ENCODE results near the gene HPDL.

Gene HPDL

GRCh38 chr1:45319761-45320160 is 6.9 kb upstream of the HPDL start:
- ChIA-PET CTCF (no interaction called here), POLR2A (ENCODE audit: low non-redundant PET) (no interaction called here)
- H3K27ac ChIP-seq: no peak overlapping the region
- no peak for DNase-seq (ENCODE audit: low spot score)
- TF ChIP-seq CTCF (conservative IDR thresholded peaks at IDR 0.05; ENCODE audit: low read depth): no peak

DNA sequence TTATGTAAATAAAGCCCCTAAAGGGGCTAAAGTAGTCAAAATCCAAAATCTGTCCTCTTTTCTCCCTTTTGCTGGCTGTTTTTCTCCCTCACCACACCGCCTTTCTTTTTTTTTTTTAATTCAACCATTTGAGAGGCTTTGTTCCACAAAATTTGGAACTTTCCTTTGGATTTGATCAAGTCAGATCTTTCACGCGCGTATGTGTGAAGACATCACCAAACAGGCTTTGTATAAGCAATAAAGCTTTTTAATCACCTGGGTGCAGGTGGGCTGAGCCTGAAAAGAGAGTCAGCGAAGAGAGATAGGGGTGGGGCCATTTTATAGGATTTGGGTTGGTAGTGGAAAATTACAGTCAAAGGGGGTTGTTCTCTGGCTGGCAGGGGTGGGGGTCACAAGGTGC is 5.3 kb upstream of the HPDL start:
- ChIA-PET CTCF (no interaction called here), POLR2A (ENCODE audit: low non-redundant PET) (no interaction called here)
- TF ChIP-seq CTCF (conservative IDR thresholded peaks at IDR 0.05; ENCODE audit: low read depth): no peak
- no peak for DNase-seq (ENCODE audit: low spot score)
- H3K27ac ChIP-seq: no peak overlapping the region

- CTCF ChIA-PET: no interaction called here
- H3K27ac ChIP-seq: no peak overlapping the region
- POLR2A ChIA-PET (ENCODE audit: low non-redundant PET): no interaction called here
- no peak for DNase-seq (ENCODE audit: low spot score)
- no peak for TF ChIP-seq CTCF (conservative IDR thresholded peaks at IDR 0.05; ENCODE audit: low read depth)
Measured at GRCh38 chr1:45322486-45323040, 4.1 kb upstream of the HPDL start.

DNA sequence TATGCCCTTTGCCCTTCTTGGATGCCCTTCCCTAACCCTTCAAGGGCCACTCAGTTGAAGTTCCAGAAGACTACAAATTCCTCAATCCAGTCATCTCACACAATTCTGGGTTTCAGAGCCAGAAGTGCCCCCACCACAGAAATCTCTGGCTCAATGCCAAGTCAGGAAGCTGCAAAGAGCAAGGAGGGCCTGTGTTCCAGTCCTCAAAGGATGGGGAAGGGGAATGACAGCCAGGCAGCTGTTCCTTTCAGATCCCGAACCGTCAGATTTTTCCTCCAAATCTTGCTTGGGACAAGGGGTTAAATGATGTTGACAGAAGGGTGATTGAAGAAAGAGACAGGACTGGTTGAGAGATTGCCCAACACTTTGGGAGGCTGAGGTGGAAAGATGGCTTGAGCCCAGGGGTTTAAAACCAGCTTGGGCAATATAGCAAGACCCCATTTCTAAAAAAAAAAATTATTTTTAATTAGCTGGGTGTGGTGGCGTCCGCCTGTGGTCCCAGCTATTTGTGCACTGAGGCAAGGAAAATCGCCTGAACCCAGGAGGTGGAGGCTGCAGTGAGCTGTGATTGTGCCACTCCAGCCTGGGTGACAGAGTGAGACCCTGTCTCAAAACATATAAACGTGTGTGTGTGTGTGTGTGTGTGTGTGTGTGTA is 716 bp upstream of the HPDL start:
- TF ChIP-seq CTCF (conservative IDR thresholded peaks at IDR 0.05; ENCODE audit: low read depth): no peak
- H3K27ac ChIP-seq: peak overlapping the region; percentile 57; the same call in 1 of the 2 replicates
- CTCF ChIA-PET: interaction anchor here (0.9 kb wide), 1 partner anchor 166 kb away, joined by 3 read pairs; no protein-coding TSS in a partner anchor
- POLR2A ChIA-PET (ENCODE audit: low non-redundant PET): interaction anchor here (0.6 to 1.1 kb wide), 3 partner anchors 15 to 164 kb away, joined by 3 read pairs; no protein-coding TSS in a partner anchor
- DNase-seq (ENCODE audit: low spot score): no peak

DNA sequence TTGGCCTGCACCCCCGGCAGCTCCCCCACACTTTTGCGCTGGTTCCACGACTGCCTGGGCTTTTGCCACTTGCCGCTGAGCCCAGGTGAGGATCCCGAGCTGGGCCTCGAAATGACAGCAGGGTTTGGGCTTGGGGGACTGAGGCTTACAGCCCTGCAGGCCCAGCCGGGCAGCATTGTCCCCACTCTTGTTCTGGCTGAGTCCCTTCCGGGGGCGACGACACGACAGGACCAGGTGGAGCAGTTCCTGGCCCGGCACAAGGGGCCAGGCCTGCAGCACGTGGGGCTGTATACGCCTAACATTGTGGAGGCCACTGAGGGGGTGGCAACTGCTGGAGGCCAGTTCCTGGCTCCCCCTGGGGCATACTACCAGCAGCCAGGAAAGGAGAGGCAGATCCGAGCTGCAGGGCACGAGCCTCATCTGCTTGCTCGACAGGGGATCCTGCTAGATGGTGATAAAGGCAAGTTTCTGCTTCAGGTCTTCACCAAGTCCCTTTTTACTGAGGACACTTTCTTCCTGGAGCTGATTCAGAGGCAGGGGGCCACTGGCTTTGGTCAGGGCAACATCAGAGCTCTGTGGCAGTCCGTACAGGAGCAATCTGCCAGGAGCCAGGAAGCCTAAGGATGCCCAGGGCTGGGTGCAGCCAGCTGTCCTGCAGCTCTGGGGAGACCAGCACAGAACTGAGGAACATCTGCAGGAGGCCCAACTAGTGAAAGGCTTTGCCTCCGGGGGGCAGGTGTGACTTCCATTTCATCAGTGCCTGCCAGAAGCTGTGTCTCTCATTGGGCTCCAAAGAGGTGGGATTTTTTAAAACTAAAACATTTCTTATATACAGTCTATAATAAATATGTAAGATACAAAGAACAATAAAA is 1.2 kb downstream of the HPDL start:
- TF ChIP-seq CTCF (conservative IDR thresholded peaks at IDR 0.05; ENCODE audit: low read depth): no peak
- peak overlapping the region; percentile 57 for H3K27ac ChIP-seq
- POLR2A ChIA-PET (ENCODE audit: low non-redundant PET): interaction anchor here (0.6 to 2.7 kb wide), 2 partner anchors 24 to 29 kb away, joined by 3 to 13 read pairs; no protein-coding TSS in a partner anchor
- CTCF ChIA-PET: interaction anchor here (0.5 to 0.7 kb wide), 2 partner anchors 10 to 25 kb away, joined by 3 read pairs; no protein-coding TSS in a partner anchor
- no peak for DNase-seq (ENCODE audit: low spot score)

- DNase-seq (ENCODE audit: low spot score): no peak
- H3K27ac ChIP-seq: peak overlapping the region; percentile 67
- ChIA-PET POLR2A (ENCODE audit: low non-redundant PET) (interaction anchor here (2.7 kb wide), 1 partner anchor 25 kb away, joined by 13 read pairs; no protein-coding TSS in a partner anchor), CTCF (interaction anchor here (0.5 to 0.6 kb wide), 2 partner anchors 159 to 559 kb away, joined by 3 to 8 read pairs; no protein-coding TSS in a partner anchor)
- no peak for TF ChIP-seq CTCF (conservative IDR thresholded peaks at IDR 0.05; ENCODE audit: low read depth)
Measured at GRCh38 chr1:45328680-45329079, 2.0 kb downstream of the HPDL start.
